Measurements from ENCODE around the gene TGFB1I1.

- TF ChIP-seq CTCF (IDR thresholded peaks at IDR 0.05 in 2 of 3, conservative IDR thresholded peaks at IDR 0.05 in 1 of 3; ENCODE audit: borderline replicate concordance in 1 of 3, insufficient read depth in 1 of 3, low read depth in 2 of 3, low read length in 2 of 3) (no peak), CEBPB (IDR thresholded peaks at IDR 0.05; ENCODE audit: low read depth) (no peak), RAD21 (IDR thresholded peaks at IDR 0.05; ENCODE audit: low read depth) (no peak), POLR2A (IDR thresholded peaks at IDR 0.05; ENCODE audit: borderline replicate concordance, extremely low read depth, insufficient read depth, insufficient read length) (no peak), EZH2 (IDR thresholded peaks at IDR 0.05) (no peak), SP1 (IDR thresholded peaks at IDR 0.05; ENCODE audit: low read depth) (no peak), ZNF274 (IDR thresholded peaks at IDR 0.05; ENCODE audit: low read depth, low read length) (no peak), SIN3A (IDR thresholded peaks at IDR 0.05; ENCODE audit: low read depth) (no peak), POLR2AphosphoS5 (IDR thresholded peaks at IDR 0.05; ENCODE audit: low read depth, low read length) (no peak), REST (IDR thresholded peaks at IDR 0.05; ENCODE audit: low read depth) (no peak), TCF7L2 (IDR thresholded peaks at IDR 0.05; ENCODE audit: borderline replicate concordance, extremely low read depth, insufficient read depth, insufficient read length) (no peak), YY1 (IDR thresholded peaks at IDR 0.05; ENCODE audit: extremely low read depth, insufficient replicate concordance, low read depth, low read length) (no peak), SRF (IDR thresholded peaks at IDR 0.05; ENCODE audit: low read depth) (no peak)
- TF ChIP-seq, protein P1, sequence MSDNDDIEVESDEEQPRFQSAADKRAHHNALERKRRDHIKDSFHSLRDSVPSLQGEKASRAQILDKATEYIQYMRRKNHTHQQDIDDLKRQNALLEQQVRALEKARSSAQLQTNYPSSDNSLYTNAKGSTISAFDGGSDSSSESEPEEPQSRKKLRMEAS (IDR thresholded peaks at IDR 0.05), result no peak
Observed at GRCh38 chr16:31493506-31494125, 21.7 kb downstream of the TGFB1I1 start.

Measured in HCT116 (cell line).